Upper lobe of left lung (tissue), 6 donors: ENCODE results near the gene RNPEPL1. TPM values are rescaled to one million over a fixed set of nuclear protein-coding genes. Genes with fewer than 3 reads are reported as not detected.
A peak's percentile ranks its signal among the peaks of the same experiment; 100 is the strongest.

Experiments used
- ATAC-seq, 2 donors: fragments of 200-7000 bp; cut with Tn5 transposase; one replicate each; pipeline ENCODE4 v1.9.1; 2022; ENCODE audit warnings: mild to moderate bottlenecking in 2 of 2, moderate library complexity in 2 of 2; ENCODE audit not compliant: low FRiP score in 2 of 2
- DNase-seq, 2 donors: peaks; one replicate each; pipeline ENCODE4 v3.0.0-alpha.2; 2019 to 2020
- H3K27ac ChIP-seq, 4 donors: fragments of 200-600 bp; sonication (generic); one replicate each; pipeline ENCODE4 v1.5.1; 2016 to 2019
- H3K27me3 ChIP-seq, 4 donors: fragments of 200-600 bp; sonication (generic); one replicate each; pipeline ENCODE4 v1.5.1; 2017 to 2019
- H3K36me3 ChIP-seq, 4 donors: fragments of 200-600 bp; sonication (generic); one replicate each; pipeline ENCODE4 v1.5.1; 2016 to 2019
- H3K4me1 ChIP-seq, 4 donors: fragments of 200-600 bp; sonication (generic); one replicate each; pipeline ENCODE4 v1.5.1; 2018 to 2019
- H3K4me3 ChIP-seq, 4 donors: fragments of 200-600 bp; sonication (generic); one replicate each; pipeline ENCODE4 v1.5.1; 2017 to 2019; ENCODE audit warnings: mild to moderate bottlenecking in 2 of 4, moderate library complexity in 1 of 4
- H3K9me3 ChIP-seq, 4 donors: fragments of 200-600 bp; sonication (generic); one replicate each; pipeline ENCODE4 v1.5.1; 2018 to 2019
- EP300 ChIP-seq, 4 donors: sonication (generic); formaldehyde crosslinking; IDR thresholded peaks; one replicate each; pipeline ENCODE4 v1.5.1; 2017; ENCODE audit warnings: antibody characterized with exemption in 4 of 4, control low read depth in 2 of 4
- POLR2A ChIP-seq, 4 donors: fragments of 450-650 bp; IDR thresholded peaks; one replicate each; pipeline ENCODE4 v1.5.1; 2016 to 2017; ENCODE audit warnings: antibody characterized with exemption in 4 of 4, mild to moderate bottlenecking in 2 of 4
- POLR2AphosphoS5 ChIP-seq, 2 donors: sonication (generic); formaldehyde crosslinking; IDR thresholded peaks; one replicate each; pipeline ENCODE4 v1.5.1; 2017; ENCODE audit warnings: antibody characterized with exemption in 2 of 2
- WGBS, 2 donors: methylation state at CpG; one replicate each; pipeline ENCODE4 v1.1.5; 2017 to 2018; 5-methylcytosine and 5-hydroxymethylcytosine counted together
- total RNA-seq, 6 donors: library from RNA; depleted of rRNA in 4 of 6; stranded (reverse); fragments of >200 nt in 4 of 6; gene quantifications; one replicate each; pipeline versions ENCODE4 v1.1.0 to v1.2.1, GENCODE V29; 2016 to 2021
- TF ChIP-seq, protein P1 (sequence below), 6 experiments: fragments of 450-650 bp in 4 of 6; fragments of 200-600 bp in 2 of 6; sonication (generic) in 2 of 6; IDR thresholded peaks; one replicate each; pipeline ENCODE4 v1.5.1; 2016 to 2019; ENCODE audit warnings: antibody characterized with exemption in 6 of 6
- donor health status: DM: no; HTN: no; CAD: no; lungs with moderate emphysema.
- donor health status: DM: no; HTN: yes; CAD: no; lungs with severe emphysema.

Gene RNPEPL1
- total RNA-seq, 6 donors from 2014 or later, result 71.0 to 264 (median 123) TPM

DNA sequence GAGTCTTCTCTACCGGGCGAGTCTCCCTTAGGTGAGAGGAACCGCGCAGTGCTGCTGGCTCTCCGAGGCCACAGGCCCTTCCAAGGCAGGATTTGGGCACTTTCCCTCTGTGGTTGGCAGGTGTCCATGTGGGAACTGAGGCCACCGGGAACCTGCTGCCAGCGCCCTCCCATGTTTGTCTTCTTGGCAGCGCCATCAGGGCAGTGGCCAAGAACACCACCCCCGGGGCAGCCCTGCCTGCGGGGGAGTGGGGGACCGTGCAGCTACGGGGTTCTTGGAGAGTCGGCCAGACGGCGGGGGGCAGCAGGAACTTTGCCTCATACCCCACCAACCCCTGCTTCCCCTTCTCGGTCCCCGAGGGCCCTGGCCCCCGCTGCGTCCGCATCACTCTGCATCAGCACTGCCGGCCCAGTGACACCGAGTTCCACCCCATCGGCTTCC, 28.2 kb downstream of the RNPEPL1 start:
- Histone ChIP-seq H3K27ac (no peak overlapping the region), H3K4me1 (no peaks in the 10 kb centered on the region), H3K27me3 (no peaks in the 10 kb centered on the region), H3K4me3 (no peak overlapping the region), H3K9me3 (no peaks in the 10 kb centered on the region), H3K36me3 (peaks cover 3 to 81% (median 61%) of the 10 kb centered on the region in 4 donors)
- 96 to 98% methylated on average over 15 to 23 of the region's 23 CpGs for WGBS, 2 donors
- TF ChIP-seq POLR2AphosphoS5 (IDR thresholded peaks at IDR 0.05) (no peak), EP300 (IDR thresholded peaks at IDR 0.05) (no peak), POLR2A (IDR thresholded peaks at IDR 0.05) (no peak)
- TF ChIP-seq, protein P1, sequence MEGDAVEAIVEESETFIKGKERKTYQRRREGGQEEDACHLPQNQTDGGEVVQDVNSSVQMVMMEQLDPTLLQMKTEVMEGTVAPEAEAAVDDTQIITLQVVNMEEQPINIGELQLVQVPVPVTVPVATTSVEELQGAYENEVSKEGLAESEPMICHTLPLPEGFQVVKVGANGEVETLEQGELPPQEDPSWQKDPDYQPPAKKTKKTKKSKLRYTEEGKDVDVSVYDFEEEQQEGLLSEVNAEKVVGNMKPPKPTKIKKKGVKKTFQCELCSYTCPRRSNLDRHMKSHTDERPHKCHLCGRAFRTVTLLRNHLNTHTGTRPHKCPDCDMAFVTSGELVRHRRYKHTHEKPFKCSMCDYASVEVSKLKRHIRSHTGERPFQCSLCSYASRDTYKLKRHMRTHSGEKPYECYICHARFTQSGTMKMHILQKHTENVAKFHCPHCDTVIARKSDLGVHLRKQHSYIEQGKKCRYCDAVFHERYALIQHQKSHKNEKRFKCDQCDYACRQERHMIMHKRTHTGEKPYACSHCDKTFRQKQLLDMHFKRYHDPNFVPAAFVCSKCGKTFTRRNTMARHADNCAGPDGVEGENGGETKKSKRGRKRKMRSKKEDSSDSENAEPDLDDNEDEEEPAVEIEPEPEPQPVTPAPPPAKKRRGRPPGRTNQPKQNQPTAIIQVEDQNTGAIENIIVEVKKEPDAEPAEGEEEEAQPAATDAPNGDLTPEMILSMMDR (IDR thresholded peaks at IDR 0.05), result no peak
- ATAC-seq (no peak), DNase-seq (peak in 1 of 2 donors; percentile 77)

DNA sequence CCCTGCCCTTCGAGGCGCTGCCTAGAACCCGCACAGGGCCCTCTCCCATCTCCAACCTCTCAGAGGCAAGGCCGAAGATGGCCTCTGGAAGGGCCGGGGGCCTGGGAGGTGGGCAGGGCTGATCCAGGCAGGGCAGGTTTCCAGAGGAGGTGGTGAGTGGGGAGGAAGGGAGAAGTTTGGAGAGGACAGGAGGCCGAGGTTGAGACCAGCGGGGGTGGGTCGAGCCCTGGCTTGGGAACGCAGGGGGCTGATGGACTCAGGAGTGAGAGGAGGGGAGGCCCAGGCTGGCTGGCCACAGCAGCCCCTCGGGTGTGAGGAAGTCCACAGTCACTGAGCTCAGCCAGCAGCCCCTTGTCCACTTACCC, 28.8 kb downstream of the RNPEPL1 start:
- H3K4me1 ChIP-seq, result no peaks in the 10 kb centered on the region
- TF ChIP-seq POLR2A (IDR thresholded peaks at IDR 0.05) (no peak), POLR2AphosphoS5 (IDR thresholded peaks at IDR 0.05) (no peak), EP300 (IDR thresholded peaks at IDR 0.05) (no peak)
- TF ChIP-seq, protein P1 (IDR thresholded peaks at IDR 0.05), result no peak
- peaks cover 3 to 75% (median 56%) of the 10 kb centered on the region in 4 donors for H3K36me3 ChIP-seq
- H3K27ac ChIP-seq, result no peak overlapping the region
- H3K4me3 ChIP-seq, result no peak overlapping the region
- no peaks in the 10 kb centered on the region for H3K9me3 ChIP-seq
- ATAC-seq, result no peak
- H3K27me3 ChIP-seq, result no peaks in the 10 kb centered on the region
- WGBS, 2 donors, result 92 to 95% methylated on average over 6 to 10 of the region's 10 CpGs
- peak in 1 of 2 donors; percentile 44 for DNase-seq

DNA sequence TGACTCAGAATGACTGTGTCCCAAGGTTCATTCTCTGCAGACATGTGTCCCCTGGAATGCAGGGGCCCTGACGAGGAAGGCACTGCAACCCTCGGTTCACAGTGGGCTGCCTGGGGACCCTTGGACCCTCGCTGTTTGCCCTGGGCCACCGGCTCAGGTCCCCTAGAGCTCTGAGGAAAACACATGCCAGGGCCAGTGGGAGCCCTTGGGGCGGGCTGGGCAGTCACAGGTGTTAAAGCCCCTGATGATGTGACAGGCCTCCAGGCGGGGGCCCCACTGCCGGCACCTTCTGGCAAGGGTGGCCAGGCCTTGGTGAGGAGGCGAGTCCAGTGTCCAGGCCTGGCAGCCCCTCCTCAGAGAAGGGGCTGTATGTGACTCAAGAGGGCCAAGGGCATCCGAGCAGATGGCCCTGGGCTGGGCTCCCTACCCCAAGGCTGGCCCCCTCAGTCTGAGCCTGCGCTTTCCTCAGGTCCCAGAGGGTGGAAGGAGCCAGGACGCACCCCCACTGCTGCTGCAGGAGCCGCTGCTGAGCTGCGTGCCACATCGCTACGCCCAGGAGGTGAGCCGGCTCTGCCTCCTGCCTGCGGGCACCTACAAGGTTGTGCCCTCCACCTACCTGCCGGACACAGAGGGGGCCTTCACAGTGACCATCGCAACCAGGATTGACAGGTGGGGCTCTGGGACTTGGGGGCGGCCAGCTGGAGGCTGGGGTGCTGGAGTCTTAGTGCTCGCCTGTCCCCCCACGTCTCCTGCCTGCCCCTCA, 29.3 kb downstream of the RNPEPL1 start:
- H3K27me3 ChIP-seq, result no peaks in the 10 kb centered on the region
- no peaks in the 10 kb centered on the region for H3K4me1 ChIP-seq
- H3K36me3 ChIP-seq, result peaks cover 3 to 70% (median 51%) of the 10 kb centered on the region in 4 donors
- ATAC-seq (no peak), DNase-seq (peak in 1 of 2 donors; percentile 74)
- TF ChIP-seq, protein P1 (IDR thresholded peaks at IDR 0.05), result no peak
- no peak for TF ChIP-seq EP300 (IDR thresholded peaks at IDR 0.05)
- TF ChIP-seq POLR2A (IDR thresholded peaks at IDR 0.05), result no peak
- no peak for TF ChIP-seq POLR2AphosphoS5 (IDR thresholded peaks at IDR 0.05)
- H3K9me3 ChIP-seq, result no peaks in the 10 kb centered on the region
- WGBS, 2 donors, result 90 to 100% methylated on average over 2 to 12 of the region's 22 CpGs
- H3K4me3 ChIP-seq, result no peak overlapping the region
- no peak overlapping the region for H3K27ac ChIP-seq

DNA sequence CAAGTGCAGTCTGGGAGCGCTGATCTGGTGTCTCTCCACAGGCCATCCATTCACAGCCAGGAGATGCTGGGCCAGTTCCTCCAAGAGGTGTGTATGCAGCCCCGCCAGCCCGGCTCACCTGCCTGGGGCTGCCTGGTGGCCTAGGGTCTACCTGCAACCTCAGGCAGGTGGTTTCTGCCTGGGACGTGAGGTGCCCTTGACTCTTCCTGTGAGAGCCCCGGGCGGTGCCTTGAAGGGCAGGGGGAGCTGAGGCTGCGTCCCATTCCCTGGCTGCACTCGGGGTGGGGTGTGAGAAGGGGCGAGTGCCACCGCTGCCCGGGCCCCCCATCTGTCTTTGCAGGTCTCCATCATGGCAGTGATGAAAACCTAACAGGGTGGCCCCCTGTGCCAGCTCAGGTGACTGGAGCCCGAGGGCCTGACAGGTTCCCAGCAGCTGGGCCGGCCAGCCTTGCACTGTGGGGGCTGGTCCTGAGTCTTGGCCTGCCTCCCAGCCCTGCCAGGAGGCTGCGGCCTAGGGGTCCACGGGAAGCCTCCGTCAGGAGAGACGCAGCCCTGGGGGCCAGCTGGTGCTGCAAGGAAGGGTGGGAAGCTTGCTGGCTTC, 30.1 kb downstream of the RNPEPL1 start:
- peaks cover 3 to 63% (median 45%) of the 10 kb centered on the region in 4 donors for H3K36me3 ChIP-seq
- DNase-seq (peak in 1 of 2 donors; percentile 74), ATAC-seq (no peak)
- H3K27me3 ChIP-seq, result no peaks in the 10 kb centered on the region
- H3K4me3 ChIP-seq, result no peak overlapping the region
- WGBS, 2 donors, result 92 to 95% methylated on average over 4 to 17 of the region's 17 CpGs
- no peak for TF ChIP-seq EP300 (IDR thresholded peaks at IDR 0.05)
- TF ChIP-seq POLR2AphosphoS5 (IDR thresholded peaks at IDR 0.05), result no peak
- TF ChIP-seq, protein P1 (IDR thresholded peaks at IDR 0.05), result no peak
- TF ChIP-seq POLR2A (IDR thresholded peaks at IDR 0.05), result no peak
- no peaks in the 10 kb centered on the region for H3K9me3 ChIP-seq
- H3K27ac ChIP-seq, result no peak overlapping the region
- no peaks in the 10 kb centered on the region for H3K4me1 ChIP-seq
